HG02938 (cell line): ENCODE measurements around the gene PTPRM.

Source experiments
- ATAC-seq: cut with Tn5 transposase; IDR thresholded peaks from one replicate; pipeline ENCODE4 v1.9.1; 2021; ENCODE audit warnings: mild to moderate bottlenecking, moderate library complexity; ENCODE audit not compliant: unreplicated experiment

Gene PTPRM

GRCh38 chr18:7789856-7790552 is 222.9 kb downstream of the PTPRM start:
- ATAC-seq: no peak

- ATAC-seq: no peak
These were observed 226.0 kb downstream of the PTPRM start for GRCh38 chr18:7793100-7793499.

- ATAC-seq: no peak
These were observed 236.9 kb downstream of the PTPRM start for GRCh38 chr18:7803956-7804469.

GRCh38 chr18:7805096-7805495 is 238.0 kb downstream of the PTPRM start:
- no peak for ATAC-seq

- no peak for ATAC-seq
These were observed 238.8 kb downstream of the PTPRM start for GRCh38 chr18:7805880-7806279.

- no peak for ATAC-seq
These were observed 240.9 kb downstream of the PTPRM start for GRCh38 chr18:7807936-7808453.

GRCh38 chr18:7808992-7809391 is 241.9 kb downstream of the PTPRM start:
- ATAC-seq: no peak

GRCh38 chr18:7809455-7809854 is 242.3 kb downstream of the PTPRM start:
- ATAC-seq: no peak

GRCh38 chr18:7809978-7810377 is 242.9 kb downstream of the PTPRM start:
- no peak for ATAC-seq

GRCh38 chr18:7812431-7813063 is 245.4 kb downstream of the PTPRM start:
- ATAC-seq: no peak

- ATAC-seq: no peak
These were observed 246.0 kb downstream of the PTPRM start for GRCh38 chr18:7813131-7813530.

- ATAC-seq: no peak
These were observed 247.7 kb downstream of the PTPRM start for GRCh38 chr18:7814754-7815315.

GRCh38 chr18:7815787-7816186 is 248.7 kb downstream of the PTPRM start:
- no peak for ATAC-seq

GRCh38 chr18:7817575-7818230 is 250.6 kb downstream of the PTPRM start:
- no peak for ATAC-seq

GRCh38 chr18:7821784-7822183 is 254.7 kb downstream of the PTPRM start:
- ATAC-seq: no peak

- no peak for ATAC-seq
These were observed 255.6 kb downstream of the PTPRM start for GRCh38 chr18:7822435-7823331.

- no peak for ATAC-seq
These were observed 257.9 kb downstream of the PTPRM start for GRCh38 chr18:7824970-7825369.

- ATAC-seq: no peak
These were observed 263.4 kb downstream of the PTPRM start for GRCh38 chr18:7830468-7830867.

- ATAC-seq: no peak
These were observed 272.4 kb downstream of the PTPRM start for GRCh38 chr18:7839548-7839947.

GRCh38 chr18:7840411-7840810 is 273.3 kb downstream of the PTPRM start:
- ATAC-seq: no peak
